Measurements from ENCODE around the gene UGT1A1.

Gene UGT1A1

DNA sequence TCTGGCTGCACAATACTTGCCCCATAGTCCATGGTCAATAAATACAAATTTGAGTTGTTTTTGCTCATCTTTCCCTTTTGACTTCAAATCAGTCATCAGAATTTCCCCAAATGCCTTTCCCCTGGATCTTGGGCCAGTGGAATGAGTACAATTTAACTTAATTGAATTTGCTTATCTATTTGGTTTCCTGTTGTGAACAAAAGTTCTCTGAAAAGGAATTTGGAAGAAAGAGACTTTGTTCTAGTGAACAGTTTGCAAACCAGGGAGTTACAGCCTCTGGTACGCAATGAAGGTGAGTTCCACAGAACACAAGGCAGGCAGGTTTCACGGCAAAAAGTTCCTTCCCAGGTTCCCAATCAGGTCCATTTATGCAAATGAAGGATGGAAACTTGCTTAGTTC lies 1.2 kb upstream of the UGT1A1 start:
- DNase-seq = no peak

DNA sequence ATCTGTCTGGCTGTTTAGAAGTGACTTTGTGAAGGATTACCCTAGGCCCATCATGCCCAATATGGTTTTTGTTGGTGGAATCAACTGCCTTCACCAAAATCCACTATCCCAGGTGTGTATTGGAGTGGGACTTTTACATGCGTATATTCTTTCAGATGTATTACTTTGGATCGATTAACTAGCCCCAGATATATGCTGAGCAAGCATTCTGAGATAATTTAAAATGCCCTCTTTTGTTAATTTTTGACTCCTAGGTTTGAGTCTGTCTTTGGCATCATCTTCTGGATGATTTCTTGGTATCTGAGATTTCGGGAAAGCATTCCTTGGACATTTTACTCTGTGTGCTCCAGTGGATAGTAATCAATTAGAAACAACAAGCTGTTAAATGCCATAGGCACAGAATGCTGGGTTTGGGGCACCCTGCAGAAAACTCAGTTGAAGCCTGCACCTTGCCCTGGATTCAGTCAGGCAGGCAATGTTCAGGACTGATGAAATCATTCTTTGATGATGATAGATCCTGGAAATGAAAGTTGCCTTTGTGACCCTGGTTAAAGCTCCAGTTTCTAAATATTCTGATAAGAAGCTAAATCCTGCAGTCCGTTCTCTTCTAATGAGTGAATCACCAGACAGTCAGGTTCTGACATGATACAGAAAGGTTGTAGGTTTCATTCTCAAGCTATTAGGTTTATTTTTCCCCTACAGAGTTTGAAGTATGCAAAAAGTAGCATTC lies 1.1 kb downstream of the UGT1A1 start:
- no peak for DNase-seq

DNA sequence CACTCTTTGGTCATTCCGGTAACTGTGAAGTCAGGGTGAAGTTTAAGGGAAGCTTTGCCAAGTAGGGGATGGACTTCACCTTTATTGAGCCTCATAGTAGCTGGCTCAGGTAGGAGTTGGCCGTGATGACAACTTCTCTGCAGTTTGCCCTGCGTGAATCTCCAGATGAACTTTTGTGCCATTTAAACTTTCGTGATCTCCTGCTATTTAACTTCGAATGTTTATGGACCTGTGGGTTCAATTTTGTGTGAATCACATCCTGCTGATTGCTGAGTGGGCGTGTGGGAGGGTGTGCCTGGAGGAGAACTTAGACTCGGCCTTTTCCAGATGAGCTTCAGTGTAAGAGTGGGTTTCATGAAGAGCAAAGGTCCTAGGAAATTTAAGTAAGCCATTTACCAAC lies 4.2 kb downstream of the UGT1A1 start:
- DNase-seq = no peak

DNA sequence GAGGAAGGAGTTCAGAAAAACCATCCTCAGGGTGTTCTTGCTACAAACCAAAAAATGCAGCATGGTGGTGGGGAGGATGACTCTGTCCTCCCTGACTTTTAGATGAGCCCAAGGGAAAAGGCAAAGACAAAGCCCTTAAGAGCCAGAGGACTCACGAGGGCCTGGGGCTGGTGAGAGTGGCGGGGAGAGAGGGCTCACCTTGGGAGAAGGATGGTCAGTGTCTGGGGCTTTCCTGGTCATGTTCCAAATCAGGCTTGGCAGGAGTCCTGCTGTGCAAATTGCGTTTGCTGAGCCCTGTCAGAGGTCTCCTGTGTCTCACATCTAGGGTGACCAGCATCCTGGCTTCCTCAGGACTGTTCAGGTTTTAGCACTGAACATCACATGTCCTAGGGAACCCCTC lies 4.7 kb downstream of the UGT1A1 start:
- no peak for DNase-seq

DNA sequence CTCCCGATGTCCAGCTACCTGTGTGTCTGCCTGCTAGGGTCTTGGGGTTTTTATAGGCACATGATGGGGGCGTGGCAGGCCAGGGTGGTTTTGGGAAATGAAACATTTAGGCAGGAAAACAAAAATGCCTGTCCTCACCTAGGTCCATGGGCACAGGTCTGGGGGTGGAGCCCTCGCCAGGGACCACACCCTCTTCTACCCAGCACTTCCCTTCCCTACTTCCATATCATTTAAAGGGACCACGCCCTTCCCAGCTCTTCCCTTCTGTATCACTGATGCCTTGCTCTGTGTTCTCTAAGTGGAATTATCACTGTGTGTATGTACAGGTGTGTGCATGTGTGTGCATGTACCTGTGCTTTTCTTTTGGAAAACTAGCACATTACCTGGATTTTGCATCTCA lies 6.3 kb downstream of the UGT1A1 start:
- no peak for DNase-seq

DNA sequence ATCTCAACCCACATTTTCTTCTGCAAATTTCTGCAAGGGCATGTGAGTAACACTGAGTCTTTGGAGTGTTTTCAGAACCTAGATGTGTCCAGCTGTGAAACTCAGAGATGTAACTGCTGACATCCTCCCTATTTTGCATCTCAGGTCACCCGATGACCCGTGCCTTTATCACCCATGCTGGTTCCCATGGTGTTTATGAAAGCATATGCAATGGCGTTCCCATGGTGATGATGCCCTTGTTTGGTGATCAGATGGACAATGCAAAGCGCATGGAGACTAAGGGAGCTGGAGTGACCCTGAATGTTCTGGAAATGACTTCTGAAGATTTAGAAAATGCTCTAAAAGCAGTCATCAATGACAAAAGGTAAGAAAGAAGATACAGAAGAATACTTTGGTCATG lies 8.0 kb downstream of the UGT1A1 start:
- DNase-seq = no peak

DNA sequence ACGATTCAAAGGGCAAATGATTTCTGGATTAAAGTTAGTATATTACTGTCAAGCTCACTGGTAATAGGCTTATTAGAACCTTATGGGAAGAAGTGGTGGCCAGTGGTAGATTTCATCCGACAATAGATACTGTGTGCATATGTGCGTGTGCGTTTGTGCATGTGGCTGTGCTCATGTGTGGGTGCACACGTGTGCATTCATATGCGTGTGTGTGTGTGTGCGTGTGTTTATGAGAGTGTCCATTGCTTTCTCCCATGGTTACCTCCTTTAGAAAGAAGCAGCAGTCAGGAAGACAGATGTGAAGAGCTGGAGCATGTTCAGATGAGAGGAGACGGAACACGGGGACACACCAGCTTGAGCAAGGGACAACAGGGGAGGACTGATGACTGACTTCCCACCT lies 9.2 kb downstream of the UGT1A1 start:
- no peak for DNase-seq

DNA sequence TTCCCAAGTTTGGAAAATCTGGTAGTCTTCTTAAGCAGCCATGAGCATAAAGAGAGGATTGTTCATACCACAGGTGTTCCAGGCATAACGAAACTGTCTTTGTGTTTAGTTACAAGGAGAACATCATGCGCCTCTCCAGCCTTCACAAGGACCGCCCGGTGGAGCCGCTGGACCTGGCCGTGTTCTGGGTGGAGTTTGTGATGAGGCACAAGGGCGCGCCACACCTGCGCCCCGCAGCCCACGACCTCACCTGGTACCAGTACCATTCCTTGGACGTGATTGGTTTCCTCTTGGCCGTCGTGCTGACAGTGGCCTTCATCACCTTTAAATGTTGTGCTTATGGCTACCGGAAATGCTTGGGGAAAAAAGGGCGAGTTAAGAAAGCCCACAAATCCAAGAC lies 12.1 kb downstream of the UGT1A1 start:
- no peak for DNase-seq

DNA sequence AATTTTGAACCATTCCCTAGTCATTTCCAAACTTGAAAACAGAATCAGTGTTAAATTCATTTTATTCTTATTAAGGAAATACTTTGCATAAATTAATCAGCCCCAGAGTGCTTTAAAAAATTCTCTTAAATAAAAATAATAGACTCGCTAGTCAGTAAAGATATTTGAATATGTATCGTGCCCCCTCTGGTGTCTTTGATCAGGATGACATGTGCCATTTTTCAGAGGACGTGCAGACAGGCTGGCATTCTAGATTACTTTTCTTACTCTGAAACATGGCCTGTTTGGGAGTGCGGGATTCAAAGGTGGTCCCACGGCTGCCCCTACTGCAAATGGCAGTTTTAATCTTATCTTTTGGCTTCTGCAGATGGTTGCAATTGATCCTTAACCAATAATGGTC lies 12.5 kb downstream of the UGT1A1 start:
- DNase-seq = no peak

DNA sequence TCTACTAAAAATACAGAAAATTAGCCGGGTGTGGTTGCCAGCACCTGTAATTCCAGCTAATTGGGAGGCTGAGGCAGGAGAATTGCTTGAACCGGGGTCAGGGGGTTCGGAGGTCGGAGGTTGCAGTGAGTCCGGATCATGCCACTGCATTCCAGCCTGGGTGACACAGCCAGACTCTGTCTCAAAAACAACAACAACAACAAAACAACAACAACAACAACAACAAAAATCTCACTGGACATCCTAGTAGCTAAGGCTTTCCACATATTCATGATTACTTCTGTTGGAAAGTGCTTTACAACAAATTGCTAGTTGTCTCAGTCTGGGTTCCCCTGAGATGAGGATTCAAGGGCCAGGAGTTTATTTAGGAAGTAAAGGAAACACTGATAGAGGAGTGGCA lies 13.8 kb downstream of the UGT1A1 start:
- no peak for DNase-seq

DNA sequence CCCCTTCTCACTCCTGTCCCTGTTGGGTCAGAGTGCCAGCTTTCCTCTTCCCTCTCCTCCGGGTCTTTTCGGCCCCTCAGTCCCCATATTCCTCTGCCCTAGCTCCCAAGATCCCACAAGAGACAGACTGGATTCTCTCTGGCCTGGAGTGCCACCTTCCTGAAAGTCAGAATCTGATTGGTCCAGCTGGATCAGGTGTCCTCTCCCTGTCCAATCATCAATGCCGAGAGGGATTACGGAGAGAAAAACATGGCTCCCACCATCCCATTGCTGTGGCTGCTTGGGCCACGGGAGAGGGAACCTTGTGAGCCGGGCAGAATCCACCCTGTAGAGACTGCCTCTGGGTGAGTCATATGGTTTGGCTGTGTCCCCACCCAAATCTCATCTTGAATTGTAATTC lies 15.3 kb downstream of the UGT1A1 start:
- no peak for DNase-seq

DNA sequence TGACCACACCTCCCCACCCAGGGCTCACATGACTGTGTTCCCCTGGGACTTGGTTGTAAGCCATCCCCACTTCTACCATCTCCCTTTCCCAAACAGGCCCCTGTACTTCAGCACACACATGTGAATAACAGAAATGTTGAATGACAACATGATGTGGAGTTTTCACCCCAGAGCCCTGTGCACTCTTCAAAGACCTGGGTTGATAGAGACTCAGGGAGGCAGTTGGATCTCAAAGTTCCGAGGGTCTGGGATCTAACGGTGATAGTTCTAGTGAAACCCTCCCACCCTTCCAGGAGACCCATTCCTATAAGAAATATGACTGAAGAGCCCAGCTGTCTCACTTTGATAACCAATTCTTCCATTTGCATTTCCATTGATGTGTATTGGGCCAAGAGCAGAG lies 18.0 kb downstream of the UGT1A1 start, which contains the start of gene MROH2A:
MROH2A (plus strand) TSS at position 301 of the 400 bp plus-strand sequence. CDS start 1,029 bp downstream, outside the sequence.
- no peak for DNase-seq

DNA sequence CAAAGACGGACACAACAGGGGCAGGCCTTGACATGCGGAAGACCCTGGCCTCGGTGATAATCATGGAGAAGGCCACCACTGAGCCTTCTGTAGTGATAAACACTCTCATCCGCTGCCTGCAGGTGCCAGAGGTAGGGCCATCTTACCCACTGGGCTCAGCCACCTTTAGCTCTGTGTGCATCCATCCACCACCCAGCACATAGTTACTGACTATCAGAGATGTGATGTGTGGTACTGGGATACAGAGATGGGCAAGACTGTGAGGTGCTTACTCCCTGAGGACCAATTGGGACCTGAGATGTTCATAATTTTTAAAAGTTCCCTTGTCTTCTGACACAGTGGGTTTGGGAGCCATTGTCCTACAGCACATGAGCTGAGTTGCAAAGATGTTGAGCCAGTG lies 19.7 kb downstream of the UGT1A1 start:
- DNase-seq = no peak

DNA sequence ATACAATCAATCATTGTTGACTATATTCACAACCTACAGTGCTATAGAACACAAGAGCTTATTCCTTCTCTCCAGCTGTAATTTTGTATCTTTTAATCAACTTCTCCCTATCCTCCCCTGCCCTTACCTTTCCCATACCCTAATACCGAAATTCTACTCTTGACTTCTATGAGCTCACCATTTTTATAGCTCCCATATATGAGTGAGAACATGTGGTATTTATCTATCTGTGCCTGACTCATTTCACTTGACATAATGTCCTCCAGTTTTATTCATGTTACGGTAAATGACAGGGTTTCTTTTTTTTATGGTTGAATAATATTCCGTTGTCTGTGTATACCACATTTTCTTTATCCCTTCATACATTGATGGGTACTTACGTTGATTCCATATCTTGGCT lies 20.7 kb downstream of the UGT1A1 start:
- DNase-seq = no peak

DNA sequence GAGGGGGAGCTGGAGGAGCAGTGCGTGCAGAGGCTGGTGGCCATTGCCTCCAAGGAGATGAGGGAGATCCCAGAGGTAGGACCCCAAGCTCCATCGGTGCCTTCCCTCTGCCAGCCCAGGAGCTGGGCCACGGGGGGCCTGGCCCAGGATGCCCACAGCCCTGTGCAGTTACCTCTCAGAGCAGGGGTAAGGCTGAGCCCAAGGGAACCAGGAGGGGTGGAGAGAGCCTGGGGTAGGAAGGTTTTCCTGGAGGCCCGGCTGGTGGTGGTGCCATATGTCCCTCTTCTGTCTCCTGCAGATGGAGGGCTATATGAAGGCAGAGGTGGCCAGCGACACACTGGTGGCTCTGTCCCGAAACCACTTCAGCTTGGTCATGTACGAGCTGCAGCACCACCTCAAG lies 29.5 kb downstream of the UGT1A1 start:
- no peak for DNase-seq

DNA sequence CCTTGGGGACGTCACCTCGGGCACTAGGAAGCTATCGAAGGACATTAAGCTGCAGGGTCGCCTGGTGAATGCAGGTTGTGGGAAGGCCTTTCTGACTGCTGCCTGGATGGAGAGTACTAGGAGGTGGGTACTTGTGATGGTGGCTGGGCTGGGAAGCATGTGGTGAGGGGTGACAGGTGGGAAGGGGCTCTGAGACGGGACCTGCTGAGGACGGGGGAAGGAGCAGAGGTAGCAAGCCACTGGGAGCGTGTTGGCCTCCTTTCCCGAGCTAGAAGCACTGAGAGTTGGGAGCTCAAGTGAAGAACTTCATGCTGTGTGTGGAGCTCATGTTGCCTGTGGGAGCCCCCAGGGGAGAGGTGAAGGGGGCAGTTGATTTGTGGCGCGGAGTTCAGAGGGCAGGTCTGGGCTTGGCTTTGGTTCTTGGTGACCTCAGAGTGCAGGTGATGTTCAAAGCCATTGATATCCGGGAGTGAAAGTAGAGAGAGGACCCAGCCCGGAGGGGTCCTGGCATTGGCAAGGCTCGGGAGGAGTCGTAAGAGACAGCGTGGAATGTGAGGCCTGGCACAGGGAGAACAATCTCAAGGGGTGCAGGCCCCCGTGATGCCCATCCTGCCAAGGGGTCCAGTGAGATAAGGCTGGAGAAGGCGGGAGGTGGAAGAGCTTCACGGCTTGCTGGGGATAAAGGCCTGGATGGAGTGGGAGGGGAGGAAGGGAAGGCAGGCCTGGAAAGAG lies 31.2 kb downstream of the UGT1A1 start:
- no peak for DNase-seq

DNA sequence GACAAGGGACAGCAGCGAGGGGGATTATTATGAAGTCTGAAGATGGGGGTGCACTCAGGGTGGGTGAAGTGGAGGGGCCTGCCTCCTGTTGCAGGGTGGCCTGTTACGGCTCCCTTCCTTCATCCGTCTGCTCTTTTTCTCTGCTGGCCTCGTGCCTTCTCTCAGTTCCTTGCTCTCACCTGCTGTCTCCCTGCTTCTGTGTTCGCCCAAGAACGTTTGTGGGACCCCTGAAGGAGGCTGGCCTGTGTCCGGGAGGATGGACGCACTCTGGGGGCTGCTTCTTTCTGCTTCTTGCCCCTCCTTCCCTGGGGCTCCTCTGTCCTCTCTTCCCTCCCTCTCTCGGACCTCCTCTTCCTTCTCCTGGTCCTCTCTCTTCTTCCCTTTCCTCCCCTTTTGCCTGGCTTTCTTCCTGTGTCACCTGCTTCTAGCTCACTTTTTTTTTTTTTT lies 31.8 kb downstream of the UGT1A1 start:
- DNase-seq = no peak

DNA sequence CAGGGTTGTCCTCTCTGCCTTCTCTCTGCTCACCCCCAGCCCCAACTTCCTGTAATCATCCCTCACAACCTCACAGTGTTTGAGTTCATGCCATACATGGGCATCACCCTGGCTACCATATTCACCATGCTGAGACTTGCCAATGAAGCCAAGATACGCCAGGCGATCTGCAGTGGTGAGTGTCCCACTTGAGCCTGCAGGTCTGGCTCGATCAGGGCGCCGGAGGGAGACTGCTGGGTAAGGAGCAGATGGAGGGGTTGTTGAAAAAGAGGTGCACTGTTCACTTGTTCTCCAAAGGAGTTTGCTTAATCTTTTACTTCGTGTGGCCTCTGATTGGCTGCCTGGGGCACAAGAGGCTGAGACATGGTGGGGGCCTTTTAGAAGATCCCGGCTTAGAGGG lies 32.6 kb downstream of the UGT1A1 start:
- no peak for DNase-seq

DNA sequence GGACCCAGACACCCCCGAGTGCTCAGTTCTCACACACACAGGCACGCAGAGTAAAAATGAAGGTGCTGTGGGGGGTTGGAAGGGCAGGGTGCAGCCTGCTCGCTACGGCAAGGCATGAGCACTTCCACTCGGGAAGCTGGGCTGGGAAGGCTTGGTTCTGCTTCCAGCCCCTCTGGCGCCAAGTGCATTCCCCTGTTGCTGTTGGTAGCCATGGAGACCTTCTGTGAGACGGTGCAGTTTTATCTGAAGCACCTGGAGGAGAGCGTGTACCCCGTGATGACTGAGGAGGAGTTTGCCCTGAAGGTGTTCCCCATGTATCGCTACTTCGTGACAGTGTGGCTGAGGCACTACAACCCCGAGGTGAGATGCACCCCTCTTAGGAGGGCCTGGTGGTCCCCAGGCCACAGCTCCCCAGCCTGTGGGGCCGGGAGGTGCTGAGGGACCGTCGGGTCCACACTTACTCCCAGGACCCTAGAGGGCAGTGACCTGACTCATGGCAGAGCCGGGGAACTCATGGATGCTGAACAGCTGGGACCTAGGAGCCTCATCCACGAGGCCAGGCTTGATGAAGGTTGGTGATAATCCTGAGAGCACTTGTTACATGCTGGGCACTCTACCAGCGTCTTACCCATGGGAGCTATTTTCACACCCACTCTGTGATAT lies 33.5 kb downstream of the UGT1A1 start:
- DNase-seq = no peak

DNA sequence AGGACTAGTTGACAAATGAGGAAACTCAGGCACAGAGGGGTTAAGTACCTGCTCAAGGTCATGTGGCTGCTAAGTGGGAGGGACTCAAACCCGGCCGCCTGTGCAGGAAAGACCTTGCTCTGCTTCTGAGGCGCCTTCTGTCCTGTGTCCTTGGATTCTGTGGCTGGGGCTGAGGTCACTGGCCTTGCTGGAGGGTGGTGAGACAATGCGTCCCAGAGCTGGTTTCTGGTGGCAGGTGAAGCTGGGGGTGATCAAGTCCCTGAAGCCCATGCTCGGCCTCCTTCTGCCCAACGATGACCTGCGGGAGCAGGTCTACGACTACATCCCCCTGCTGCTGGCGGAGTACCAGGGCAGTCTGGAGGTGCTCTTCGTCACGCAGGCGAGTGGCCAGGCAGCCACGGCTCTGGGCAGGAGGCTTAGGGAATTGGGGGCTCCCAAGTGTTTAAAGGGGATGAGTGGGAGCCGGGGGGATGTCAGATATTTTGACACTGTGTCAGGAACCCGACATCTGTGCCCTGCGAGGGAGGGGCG lies 34.1 kb downstream of the UGT1A1 start:
- DNase-seq = no peak

DNA sequence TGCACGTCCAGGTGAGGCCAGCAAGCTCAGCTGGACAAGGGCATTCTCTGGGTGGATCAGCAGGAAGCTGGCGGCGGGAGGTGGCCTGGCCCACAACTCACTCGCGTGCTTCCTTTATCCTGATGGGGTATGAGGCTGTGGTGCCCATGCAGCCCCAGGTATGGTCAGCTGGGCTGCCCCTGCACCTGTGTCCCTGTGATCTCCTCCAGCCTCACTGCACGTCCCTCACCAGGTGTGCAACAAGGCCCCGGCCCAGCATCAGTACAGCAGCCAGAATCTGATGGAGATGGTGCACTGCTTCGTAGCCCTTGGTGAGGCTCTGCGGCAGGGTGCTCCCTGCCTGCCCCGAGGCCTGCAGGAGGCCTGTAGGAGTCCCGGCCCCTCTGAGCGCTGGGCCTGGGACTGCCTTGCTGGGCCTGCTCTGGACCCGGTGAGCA lies 35.7 kb downstream of the UGT1A1 start:
- no peak for DNase-seq

DNA sequence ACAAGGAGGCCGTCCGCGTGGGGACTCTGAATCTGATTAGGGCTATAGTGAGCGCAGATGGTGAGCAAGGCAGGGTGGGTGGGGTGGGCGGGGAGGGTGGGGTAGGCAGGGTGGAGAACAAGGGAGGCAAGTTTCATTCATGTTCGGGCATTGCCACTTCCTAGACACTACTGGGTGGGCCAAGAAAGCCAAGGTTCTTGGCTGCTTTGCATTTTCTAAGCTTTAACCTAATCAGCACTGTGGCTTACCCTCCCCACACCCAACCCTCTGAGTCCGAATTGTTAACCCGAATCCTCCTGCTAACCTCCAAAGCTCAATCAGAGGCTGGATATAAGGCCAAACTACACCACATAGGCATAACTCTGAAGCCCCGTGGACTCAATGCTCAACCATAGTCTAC lies 36.2 kb downstream of the UGT1A1 start:
- DNase-seq = no peak

DNA sequence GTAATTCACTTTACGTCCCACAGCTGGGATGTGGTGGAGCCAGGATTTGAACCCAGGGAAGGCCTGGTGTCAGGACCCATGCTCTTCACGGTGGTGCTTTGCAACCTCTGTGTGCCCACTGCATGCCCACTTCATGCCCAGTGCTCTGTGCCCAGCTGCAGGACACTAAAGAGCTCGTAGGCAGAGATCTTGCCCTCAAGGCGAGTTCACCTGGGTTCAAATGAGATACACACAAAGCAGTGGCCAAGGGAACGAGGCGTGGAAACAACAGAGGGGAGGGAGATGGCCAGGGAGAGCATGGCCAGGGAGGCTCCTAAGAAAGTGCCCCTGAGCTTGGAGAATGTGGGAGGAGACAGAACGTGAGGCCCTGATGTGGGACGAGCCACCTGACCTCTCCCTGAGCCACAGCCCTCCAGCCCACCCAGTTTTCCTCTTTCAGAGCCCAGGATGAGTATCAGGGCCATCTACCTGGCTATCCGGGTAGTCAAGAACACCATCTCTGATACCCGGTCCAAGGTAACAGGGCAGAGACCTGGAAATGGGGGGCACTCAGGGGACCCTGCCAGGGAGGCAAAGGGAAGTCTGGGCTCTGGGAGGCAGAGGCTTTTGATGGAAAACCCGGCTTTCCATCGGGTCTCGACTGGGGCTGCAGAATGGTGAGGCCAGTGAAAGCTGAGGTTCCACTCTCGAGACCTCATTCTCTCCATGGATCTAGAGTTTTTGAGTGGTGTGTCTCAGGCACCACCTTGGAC lies 38.4 kb downstream of the UGT1A1 start:
- no peak for DNase-seq
